H1 (cell line): ENCODE results near the gene KIF26A. TPM values are rescaled to one million over a fixed set of nuclear protein-coding genes. Genes with fewer than 3 reads are reported as not detected.
A peak's percentile ranks its signal among the peaks of the same experiment; 100 is the strongest.

Source experiments
- CTCF ChIA-PET: fragments of 300-600 bp; sonication (Branson Sonifier 250); formaldehyde crosslinking; loops from one replicate; lab custom pipeline; 2021; ENCODE audit not compliant: partially characterized antibody; lab: Charles Lee
- POLR2A ChIA-PET: fragments of 300-600 bp; sonication (Branson Sonifier 250); formaldehyde crosslinking; loops from one replicate; lab custom pipeline; 2021; ENCODE audit warnings: inconsistent platforms; ENCODE audit not compliant: partially characterized antibody; lab: Charles Lee
- DNase-seq, 2 experiments: peaks; one replicate each; pipeline versions ENCODE4 v3.0.0 to v3.0.0-alpha.2; 2010 to 2022; ENCODE audit warnings: low spot score in 2 of 2, low read depth in 1 of 2, mixed read lengths in 1 of 2
- FAIRE-seq: peaks from 2 replicates; lab custom pipeline; 2011; peaks lifted over from hg19 to GRCh38; lab: Jason Lieb, UNC
- H2AFZ ChIP-seq: 2 replicates; pipeline ENCODE4 v1.8.1; 2012; ENCODE audit warnings: low read length, inconsistent platforms
- H2AK5ac ChIP-seq: 2 replicates; pipeline ENCODE4 v1.6.1; 2013; ENCODE audit warnings: low read depth, low read length
- H2BK120ac ChIP-seq: replicated peaks from 2 replicates; pipeline ENCODE3; 2013; ENCODE audit warnings: low read depth, low read length, inconsistent platforms
- H2BK12ac ChIP-seq: 2 replicates; pipeline ENCODE4 v1.6.1; 2013; ENCODE audit warnings: low read depth, low read length
- H2BK15ac ChIP-seq: 2 replicates; pipeline ENCODE4 v1.6.1; 2013; ENCODE audit warnings: low read length
- H2BK20ac ChIP-seq: 2 replicates; pipeline ENCODE4 v1.6.1; 2013; ENCODE audit warnings: low read length
- H2BK5ac ChIP-seq: 2 replicates; pipeline ENCODE4 v1.6.1; 2013; ENCODE audit warnings: low read depth, low read length
- H3K14ac ChIP-seq: 2 replicates; pipeline ENCODE4 v1.6.1; 2013; ENCODE audit warnings: inconsistent platforms; ENCODE audit not compliant: insufficient read length
- H3K18ac ChIP-seq: 2 replicates; pipeline ENCODE4 v1.6.1; 2013; ENCODE audit warnings: low read length; ENCODE audit errors: extremely low read depth
- H3K23ac ChIP-seq: 2 replicates; pipeline ENCODE4 v1.6.1; 2013; ENCODE audit warnings: inconsistent platforms; ENCODE audit not compliant: insufficient read length
- H3K23me2 ChIP-seq: 2 replicates; pipeline ENCODE4 v1.6.1; 2013; ENCODE audit warnings: low read depth, low read length
- H3K27ac ChIP-seq: 2 replicates; pipeline ENCODE4 v1.6.1; 2011; ENCODE audit warnings: low read depth, low read length, inconsistent platforms
- H3K27me3 ChIP-seq, 4 experiments: replicated peaks in 1 of 4; 1 replicate in 1 of 4; 2 replicates in 3 of 4; pipeline versions ENCODE4 v1.6.1 to v1.8.1; 2011 to 2013; ENCODE audit warnings: low read length in 3 of 4, mild to moderate bottlenecking in 3 of 4, inconsistent platforms in 2 of 4, mixed read lengths in 2 of 4, moderate library complexity in 1 of 4; ENCODE audit not compliant: control insufficient read depth in 3 of 4, insufficient read depth in 3 of 4; ENCODE audit errors: extremely low read depth in 1 of 4
- H3K36me3 ChIP-seq, 4 experiments: 2 replicates each; pipeline versions ENCODE4 v1.6.1 to v1.8.1; 2011 to 2013; ENCODE audit warnings: mild to moderate bottlenecking in 4 of 4, low read length in 3 of 4, moderate library complexity in 2 of 4, control low read depth in 1 of 4, inconsistent platforms in 1 of 4; ENCODE audit not compliant: insufficient read depth in 4 of 4, control insufficient read depth in 2 of 4
- H3K4ac ChIP-seq: replicated peaks from 2 replicates; pipeline ENCODE3; 2013; ENCODE audit warnings: low read length, low read depth, mixed read lengths, inconsistent platforms; ENCODE audit not compliant: insufficient read length
- H3K4me1 ChIP-seq, 4 experiments: replicated peaks in 1 of 4; 1 replicate in 1 of 4; 2 replicates in 3 of 4; pipeline versions ENCODE4 v1.6.1 to v1.8.1; 2011 to 2013; ENCODE audit warnings: low read length in 3 of 4, inconsistent platforms in 2 of 4, mixed read lengths in 1 of 4; ENCODE audit not compliant: insufficient read depth in 4 of 4, control insufficient read depth in 3 of 4
- H3K4me2 ChIP-seq, 2 experiments: 2 replicates each; pipeline versions ENCODE4 v1.6.1 to v1.8.1; 2011 to 2013; ENCODE audit warnings: low read depth in 2 of 2, low read length in 2 of 2, control low read depth in 1 of 2, inconsistent platforms in 1 of 2, mild to moderate bottlenecking in 1 of 2; ENCODE audit not compliant: insufficient read depth in 1 of 2
- H3K4me3 ChIP-seq, 4 experiments: fragments of 200-600, 300-600 bp in 1 of 4; sonication (generic), shearing (Covaris generic), sonication (Bioruptor Twin) in 1 of 4; 2 replicates each; pipeline versions ENCODE4 v1.5.1 to v1.8.1; 2011 to 2016; ENCODE audit warnings: low read length in 4 of 4, low read depth in 3 of 4, control low read depth in 2 of 4, inconsistent platforms in 2 of 4, mild to moderate bottlenecking in 2 of 4, mixed read lengths in 1 of 4, moderate library complexity in 1 of 4; ENCODE audit not compliant: insufficient read depth in 2 of 4; ENCODE audit errors: extremely low read depth in 1 of 4
- H3K56ac ChIP-seq: replicated peaks from 2 replicates; pipeline ENCODE3; 2013; ENCODE audit warnings: low read depth, mild to moderate bottlenecking, mixed read lengths, low read length, inconsistent platforms; ENCODE audit not compliant: insufficient read length
- H3K79me1 ChIP-seq: 2 replicates; pipeline ENCODE4 v1.6.1; 2013; ENCODE audit warnings: low read depth, low read length, control low read depth
- H3K79me2 ChIP-seq, 2 experiments: 2 replicates each; pipeline versions ENCODE4 v1.6.1 to v1.8.1; 2012 to 2013; ENCODE audit warnings: low read length in 2 of 2, mild to moderate bottlenecking in 2 of 2, inconsistent platforms in 1 of 2; ENCODE audit not compliant: insufficient read depth in 2 of 2, control insufficient read depth in 1 of 2
- H3K9ac ChIP-seq, 4 experiments: replicated peaks in 1 of 4; 1 replicate in 1 of 4; 2 replicates in 3 of 4; pipeline versions ENCODE4 v1.6.1 to v1.8.1; 2011 to 2013; ENCODE audit warnings: low read depth in 3 of 4, low read length in 3 of 4, control low read depth in 2 of 4, mild to moderate bottlenecking in 2 of 4, moderate library complexity in 2 of 4, inconsistent platforms in 1 of 4; ENCODE audit errors: extremely low read depth in 1 of 4
- H3K9me3 ChIP-seq, 2 experiments: 2 replicates each; pipeline versions ENCODE4 v1.6.1 to v1.8.1; 2012 to 2013; ENCODE audit warnings: mild to moderate bottlenecking in 2 of 2, moderate library complexity in 2 of 2, control low read depth in 1 of 2, inconsistent platforms in 1 of 2, low read depth in 1 of 2, low read length in 1 of 2, mixed read lengths in 1 of 2; ENCODE audit not compliant: insufficient read depth in 2 of 2
- H4K20me1 ChIP-seq, 2 experiments: replicated peaks in 1 of 2; 2 replicates each; pipeline versions ENCODE3 to v1.8.1; 2011 to 2013; ENCODE audit warnings: inconsistent platforms in 2 of 2, low read length in 2 of 2, mild to moderate bottlenecking in 1 of 2; ENCODE audit not compliant: insufficient read depth in 2 of 2, control insufficient read depth in 1 of 2
- H4K5ac ChIP-seq: 2 replicates; pipeline ENCODE4 v1.6.1; 2013; ENCODE audit warnings: low read length, low read depth, mixed read lengths, inconsistent platforms; ENCODE audit not compliant: insufficient read length
- H4K8ac ChIP-seq: 2 replicates; pipeline ENCODE4 v1.8.0; 2013; ENCODE audit warnings: mild to moderate bottlenecking, moderate library complexity, low read length, inconsistent platforms; ENCODE audit not compliant: insufficient read depth; ENCODE audit errors: extremely low read depth
- H4K91ac ChIP-seq: replicated peaks from 2 replicates; pipeline ENCODE3; 2013; ENCODE audit warnings: low read length, mixed read lengths, inconsistent platforms; ENCODE audit not compliant: insufficient read length
- BCL11A ChIP-seq, 2 experiments: IDR thresholded peaks; one replicate each; pipeline ENCODE4 v1.6.1; 2011; ENCODE audit warnings: low read depth in 2 of 2, low read length in 2 of 2, mild to moderate bottlenecking in 2 of 2
- EP300 ChIP-seq, 2 experiments: IDR thresholded peaks; 1 replicate in 1 of 2; 2 replicates in 1 of 2; pipeline ENCODE4 v1.6.1; 2011 to 2012; ENCODE audit warnings: low read depth in 2 of 2, low read length in 2 of 2, mild to moderate bottlenecking in 2 of 2, borderline replicate concordance in 1 of 2, inconsistent platforms in 1 of 2, moderate library complexity in 1 of 2
- GTF2F1 ChIP-seq: IDR thresholded peaks from 2 replicates; pipeline ENCODE4 v1.6.1; 2012; ENCODE audit warnings: low read depth, low read length, improper control_type of control experiment, borderline replicate concordance
- KDM1A ChIP-seq: fragments of 200-600, 300-600 bp; sonication (generic); IDR thresholded peaks from 2 replicates; pipeline ENCODE4 v1.7.1; 2016; ENCODE audit warnings: mild to moderate bottlenecking, low read length, borderline replicate concordance
- KDM4A ChIP-seq: IDR thresholded peaks from one replicate; pipeline ENCODE4 v1.7.1; 2012; ENCODE audit warnings: low read depth, mild to moderate bottlenecking, moderate library complexity, low read length, inconsistent platforms; ENCODE audit not compliant: severe bottlenecking
- PHF8 ChIP-seq: fragments of 200-600 bp; sonication (generic); conservative IDR thresholded peaks from 2 replicates; pipeline ENCODE4 v1.7.1; 2012; ENCODE audit warnings: low read depth, mild to moderate bottlenecking, inconsistent platforms, low read length, moderate library complexity
- POLR2AphosphoS5 ChIP-seq: IDR thresholded peaks from 2 replicates; pipeline ENCODE4 v1.6.1; 2011; ENCODE audit warnings: low read depth, low read length
- RAD21 ChIP-seq, 2 experiments: IDR thresholded peaks in 1 of 2; conservative IDR thresholded peaks in 1 of 2; 2 replicates each; pipeline ENCODE4 v1.6.1; 2011; ENCODE audit warnings: low read depth in 2 of 2, low read length in 2 of 2, improper control_type of control experiment in 1 of 2, inconsistent platforms in 1 of 2, mild to moderate bottlenecking in 1 of 2, moderate library complexity in 1 of 2
- RFX5 ChIP-seq: IDR thresholded peaks from 2 replicates; pipeline ENCODE4 v1.6.1; 2011; ENCODE audit warnings: low read depth, low read length, improper control_type of control experiment, borderline replicate concordance
- TCF12 ChIP-seq: IDR thresholded peaks from 2 replicates; pipeline ENCODE4 v1.6.1; 2011; ENCODE audit warnings: low read depth, mild to moderate bottlenecking, low read length
- TEAD4 ChIP-seq: IDR thresholded peaks from 2 replicates; pipeline ENCODE4 v1.6.1; 2012; ENCODE audit warnings: low read depth, low read length, inconsistent platforms, mixed read lengths
- WGBS, 2 experiments: shearing (Covaris generic) in 1 of 2; methylation state at CpG; one replicate each; pipeline versions ENCODE4 v1.1.6 to v1.1.7; 2013 to 2015; ENCODE audit warnings: low lambda C conversion rate in 2 of 2, mixed read lengths in 2 of 2, inconsistent platforms in 1 of 2, low coverage in 1 of 2, missing lambda C conversion rate in 1 of 2; ENCODE audit not compliant: insufficient replicate concordance in 2 of 2, insufficient coverage in 1 of 2, insufficient read length in 1 of 2; ENCODE audit errors: extremely low coverage in 1 of 2, missing lambda C conversion rate in 1 of 2; 5-methylcytosine and 5-hydroxymethylcytosine counted together
- polyA plus RNA-seq, 7 experiments: library from polyadenylated mRNA; depleted of rRNA in 3 of 7; stranded (reverse) in 5 of 7; unstranded in 2 of 7; fragments of >200 nt in 5 of 7; fragments of 200-250 nt in 2 of 7; gene quantifications; 1 replicate in 5 of 7; 2 replicates in 1 of 7; 4 replicates in 1 of 7; pipeline versions ENCODE4 v1.2.1 to v1.2.3, GENCODE V29; 2011 to 2013; ENCODE audit warnings: missing spikeins in 2 of 7, mixed read lengths in 2 of 7
- total RNA-seq: library from RNA; stranded (reverse); fragmentation: NEBNext Ultra II Directional; extraction: Animal tissue kit (Norgen Biotek cat#: 25700); gene quantifications from 2 replicates; pipeline ENCODE4 v1.2.1, GENCODE V29; 2021

The KIF26A gene
- total and polyA plus RNA-seq, 2 of the 8 experiments (the other 6 are each of a cell fraction or from before 2014, with no cell fraction given) = 11.5 to 41.6 TPM

DNA sequence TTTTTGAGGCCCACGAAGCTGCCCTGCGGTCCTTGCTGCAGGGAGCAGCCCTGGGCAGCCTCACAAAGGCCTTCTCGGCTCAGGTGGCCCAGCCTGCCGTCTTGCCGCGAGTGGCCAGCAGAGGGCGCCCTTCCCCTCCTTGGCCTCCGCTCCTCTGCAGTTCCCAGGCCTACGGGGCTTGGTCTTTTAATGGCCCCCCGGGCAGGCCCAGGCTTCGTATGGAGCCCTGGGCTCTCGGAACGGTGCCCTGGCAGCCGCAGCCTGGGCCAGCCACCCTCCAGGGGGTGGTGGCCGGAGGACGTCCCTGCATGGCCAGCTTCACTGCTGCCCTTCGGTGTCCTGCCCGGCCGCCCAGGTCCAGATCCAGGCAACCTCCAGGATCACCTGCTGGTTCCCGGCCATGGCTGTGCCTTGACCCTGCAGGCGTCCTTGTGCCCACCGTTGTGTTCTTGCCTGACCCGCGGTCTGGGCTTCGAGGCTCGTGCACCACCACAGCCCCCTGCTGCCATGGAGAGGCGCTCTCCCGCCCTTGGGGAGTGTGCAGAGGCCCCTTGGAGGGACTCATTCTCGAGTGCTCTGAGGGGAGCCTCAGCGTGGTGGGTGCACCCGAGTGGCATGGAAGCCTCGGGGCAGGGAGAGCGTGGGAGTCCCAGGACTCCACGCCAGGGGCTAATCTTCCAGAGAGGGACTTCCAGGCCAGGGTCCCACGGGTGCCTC, 43.5 kb upstream of the KIF26A start:
- no peaks in the 10 kb centered on the region for H3K79me2 ChIP-seq
- POLR2A ChIA-PET = no interaction called here
- no peak overlapping the region for H2BK12ac ChIP-seq
- 54% methylated on average over 33 of the region's 35 CpGs; no CpG with 5 or more reads in 1 of the 2 experiments for WGBS, 2 experiments
- H3K23me2 ChIP-seq = no peaks in the 10 kb centered on the region
- peak overlapping the region; percentile 99; the same call in 1 of the 2 replicates for H2BK15ac ChIP-seq
- peak overlapping the region; percentile 99 for H2AFZ ChIP-seq
- H4K20me1 ChIP-seq = no peaks in the 10 kb centered on the region
- no peak overlapping the region for H3K56ac ChIP-seq
- H3K14ac ChIP-seq = no peak overlapping the region
- no peaks in the 10 kb centered on the region; a peak in 3 of 7 replicates for H3K27me3 ChIP-seq
- H4K8ac ChIP-seq = no peak overlapping the region
- no peak overlapping the region for H2BK20ac ChIP-seq
- peaks cover 0 to 7% (median 4%) of the 10 kb centered on the region in 4 experiments; a peak in 3 of 7 replicates for H3K4me1 ChIP-seq
- H2AK5ac ChIP-seq = no peak overlapping the region
- no peak overlapping the region for H2BK120ac ChIP-seq
- no peaks in the 10 kb centered on the region for H3K36me3 ChIP-seq
- H2BK5ac ChIP-seq = no peak overlapping the region; the same call in 1 of the 2 replicates
- H3K9ac ChIP-seq = no peak overlapping the region
- CTCF ChIA-PET = interaction anchor here (0.6 to 6.6 kb wide), 26 partner anchors 8 to 830 kb away, joined by 3 to 76 read pairs (median 4); partner anchors contain the start of genes ASPG and PLD4
- H3K27ac ChIP-seq = no peak overlapping the region
- H3K4me2 ChIP-seq = peak overlapping the region in 1 of 2 experiments; percentile 61; a peak in 3 of 4 replicates
- H3K23ac ChIP-seq = no peak overlapping the region
- peak overlapping the region; percentile 44 for H3K4ac ChIP-seq
- H3K4me3 ChIP-seq = no peak overlapping the region
- H3K18ac ChIP-seq = no peak overlapping the region; the same call in none of the 2 replicates
- H3K9me3 ChIP-seq = no peaks in the 10 kb centered on the region; a peak in 1 of 4 replicates
- peak overlapping the region; percentile 19 for H4K5ac ChIP-seq
- FAIRE-seq (no peak), DNase-seq (peak; percentile 58 to 99)
- no peaks in the 10 kb centered on the region for H3K79me1 ChIP-seq
- peak overlapping the region; percentile 66 for H4K91ac ChIP-seq
- TF ChIP-seq PHF8 = no peak
- no peak for TF ChIP-seq KDM1A
- no peak for TF ChIP-seq BCL11A (IDR thresholded peaks at IDR 0.05; ENCODE audit: low read depth in 2 of 2, low read length in 2 of 2)
- TF ChIP-seq RFX5 = no peak
- no peak for TF ChIP-seq KDM4A
- no peak for TF ChIP-seq EP300 (IDR thresholded peaks at IDR 0.05; ENCODE audit: borderline replicate concordance in 1 of 2, low read depth in 2 of 2, low read length in 2 of 2)
- no peak for TF ChIP-seq TCF12
- peak; percentile 76 to 79 for TF ChIP-seq RAD21 (IDR thresholded peaks at IDR 0.05 in 1 of 2, conservative IDR thresholded peaks at IDR 0.05 in 1 of 2; ENCODE audit: low read depth in 2 of 2, low read length in 2 of 2)
- TF ChIP-seq TEAD4 = no peak
- TF ChIP-seq GTF2F1 = no peak
- no peak for TF ChIP-seq POLR2AphosphoS5
